Effector CD8-positive, alpha-beta T cell (primary cell): Measurements from ENCODE around the gene VPS35L.

Experiments
- DNase-seq: peaks from one replicate; lab custom pipeline; 2025; lab: John Stamatoyannopoulos, UW
- total RNA-seq, 4 experiments: gene quantifications; one replicate each; lab custom pipeline; 2026; lab: John Stamatoyannopoulos, UW

Gene VPS35L, protein sequence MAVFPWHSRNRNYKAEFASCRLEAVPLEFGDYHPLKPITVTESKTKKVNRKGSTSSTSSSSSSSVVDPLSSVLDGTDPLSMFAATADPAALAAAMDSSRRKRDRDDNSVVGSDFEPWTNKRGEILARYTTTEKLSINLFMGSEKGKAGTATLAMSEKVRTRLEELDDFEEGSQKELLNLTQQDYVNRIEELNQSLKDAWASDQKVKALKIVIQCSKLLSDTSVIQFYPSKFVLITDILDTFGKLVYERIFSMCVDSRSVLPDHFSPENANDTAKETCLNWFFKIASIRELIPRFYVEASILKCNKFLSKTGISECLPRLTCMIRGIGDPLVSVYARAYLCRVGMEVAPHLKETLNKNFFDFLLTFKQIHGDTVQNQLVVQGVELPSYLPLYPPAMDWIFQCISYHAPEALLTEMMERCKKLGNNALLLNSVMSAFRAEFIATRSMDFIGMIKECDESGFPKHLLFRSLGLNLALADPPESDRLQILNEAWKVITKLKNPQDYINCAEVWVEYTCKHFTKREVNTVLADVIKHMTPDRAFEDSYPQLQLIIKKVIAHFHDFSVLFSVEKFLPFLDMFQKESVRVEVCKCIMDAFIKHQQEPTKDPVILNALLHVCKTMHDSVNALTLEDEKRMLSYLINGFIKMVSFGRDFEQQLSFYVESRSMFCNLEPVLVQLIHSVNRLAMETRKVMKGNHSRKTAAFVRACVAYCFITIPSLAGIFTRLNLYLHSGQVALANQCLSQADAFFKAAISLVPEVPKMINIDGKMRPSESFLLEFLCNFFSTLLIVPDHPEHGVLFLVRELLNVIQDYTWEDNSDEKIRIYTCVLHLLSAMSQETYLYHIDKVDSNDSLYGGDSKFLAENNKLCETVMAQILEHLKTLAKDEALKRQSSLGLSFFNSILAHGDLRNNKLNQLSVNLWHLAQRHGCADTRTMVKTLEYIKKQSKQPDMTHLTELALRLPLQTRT
- total RNA-seq = 53.8 to 67.0 (median 56.1) reads per million in 4 experiments

DNA sequence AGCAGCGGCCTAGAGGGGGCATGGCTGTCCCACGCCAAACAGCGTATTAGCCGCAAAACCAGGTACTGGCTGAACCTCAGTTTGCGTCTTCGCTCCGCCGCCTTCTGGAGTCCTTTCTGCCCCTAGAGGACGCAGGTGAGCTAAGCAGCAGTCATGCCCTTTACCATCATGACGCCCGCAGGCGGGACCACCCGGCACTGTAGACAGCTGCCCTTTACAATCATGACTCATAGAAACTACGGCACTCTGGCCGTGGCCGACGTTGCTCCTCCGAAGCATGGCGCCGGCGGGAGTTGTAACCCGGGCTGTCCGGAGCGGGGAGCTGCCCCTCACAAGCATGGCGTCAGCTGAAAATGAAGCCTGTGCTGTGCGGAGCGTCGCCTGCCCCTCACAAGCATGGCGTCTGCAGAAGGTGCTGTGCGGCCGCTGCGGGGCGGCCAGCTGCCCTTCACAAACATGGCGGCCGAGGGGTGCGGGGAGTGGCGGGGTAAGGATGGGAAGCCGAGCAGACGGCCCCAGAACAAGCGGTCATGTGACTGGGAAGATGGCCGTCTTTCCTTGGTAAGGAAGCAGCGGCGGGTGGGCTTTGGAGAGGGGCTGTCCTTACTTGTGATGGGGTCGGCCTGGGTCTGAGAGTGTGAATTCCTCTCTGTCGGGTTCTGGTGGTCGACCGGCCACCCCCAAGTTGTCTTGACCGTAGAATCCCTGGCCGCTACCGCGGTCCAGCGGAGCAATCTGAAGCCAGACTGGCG is at the start of gene VPS35L:
Gene VPS35L (plus strand): TSS at position 518 of the 752 bp plus-strand sequence. CDS start 27 bp downstream, at position 545.
- peak; percentile 93 for DNase-seq

DNA sequence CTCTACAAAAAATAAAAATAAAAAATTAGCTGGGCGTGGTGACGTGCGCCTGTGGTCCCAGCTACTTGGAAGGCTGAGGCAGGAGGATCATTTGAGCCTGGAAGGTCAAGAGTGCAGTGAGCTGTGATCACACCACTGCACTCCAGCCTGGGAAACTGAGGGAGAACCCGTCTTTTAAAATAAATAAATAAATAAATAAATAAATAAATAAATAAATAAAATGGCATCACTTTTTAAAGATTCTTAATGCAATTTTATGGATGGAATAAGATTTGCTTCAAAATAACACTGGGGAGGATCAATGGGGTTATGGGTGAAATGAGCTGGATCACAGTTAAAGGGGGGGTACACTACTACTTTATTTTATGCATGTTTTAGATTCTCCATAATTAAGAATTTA is 48.5 kb upstream of the VPS35L start:
- no peak for DNase-seq

GRCh38 chr16:19507867-19508266 is 47.6 kb upstream of the VPS35L start:
- DNase-seq = no peak

DNA sequence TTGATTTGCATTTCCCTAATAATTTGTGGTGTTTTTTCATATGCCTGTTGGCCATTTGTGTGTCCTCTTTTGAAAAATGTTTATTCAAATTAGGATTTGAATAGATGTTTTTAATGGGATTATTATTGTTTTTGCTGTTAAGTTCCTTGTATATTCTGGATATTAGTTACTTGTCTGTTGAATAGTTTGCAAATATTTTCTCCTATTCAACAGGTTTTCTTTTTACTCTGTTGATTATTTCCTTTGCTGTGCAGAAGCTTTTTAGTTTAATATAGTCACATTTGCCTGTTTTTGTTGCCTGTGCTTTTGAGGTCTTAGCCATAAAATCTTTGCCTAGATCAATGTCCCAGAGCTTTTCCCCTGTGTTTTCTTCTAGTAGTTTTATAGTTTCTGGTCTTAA is 43.2 kb upstream of the VPS35L start:
- DNase-seq = no peak

DNA sequence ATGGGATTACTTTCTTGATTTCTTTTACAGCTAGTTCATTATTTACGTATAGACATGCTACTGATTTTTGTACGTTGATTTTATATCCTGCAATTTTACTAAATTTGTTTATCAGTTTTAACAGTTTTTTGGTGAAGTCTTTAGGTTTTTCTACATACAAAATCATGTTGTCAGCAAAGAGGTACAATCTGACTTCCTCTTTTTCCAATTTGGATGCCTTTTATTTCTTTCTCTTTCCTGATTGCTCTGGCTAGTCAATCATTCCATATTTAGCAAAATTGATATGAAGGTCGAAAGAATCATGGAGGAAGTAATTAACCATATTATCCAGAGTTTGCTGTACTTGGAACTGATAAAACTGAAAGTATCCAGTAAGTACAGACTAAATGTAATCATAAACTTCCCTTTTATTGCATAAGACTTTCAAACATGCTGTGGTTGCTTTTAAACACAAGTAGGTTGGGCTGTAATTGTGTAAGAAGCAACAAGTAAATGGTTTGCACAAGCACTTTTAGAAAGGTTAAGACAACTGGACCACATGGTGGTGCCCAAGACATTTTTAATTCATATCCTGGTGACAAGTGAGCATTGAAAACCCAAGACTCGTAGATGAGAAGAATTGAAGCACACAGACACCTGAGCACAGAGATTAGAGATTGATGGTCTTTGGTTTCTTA is 42.0 kb upstream of the VPS35L start:
- no peak for DNase-seq

- no peak for DNase-seq
Measured at GRCh38 chr16:19515757-19516156, 39.7 kb upstream of the VPS35L start.

DNA sequence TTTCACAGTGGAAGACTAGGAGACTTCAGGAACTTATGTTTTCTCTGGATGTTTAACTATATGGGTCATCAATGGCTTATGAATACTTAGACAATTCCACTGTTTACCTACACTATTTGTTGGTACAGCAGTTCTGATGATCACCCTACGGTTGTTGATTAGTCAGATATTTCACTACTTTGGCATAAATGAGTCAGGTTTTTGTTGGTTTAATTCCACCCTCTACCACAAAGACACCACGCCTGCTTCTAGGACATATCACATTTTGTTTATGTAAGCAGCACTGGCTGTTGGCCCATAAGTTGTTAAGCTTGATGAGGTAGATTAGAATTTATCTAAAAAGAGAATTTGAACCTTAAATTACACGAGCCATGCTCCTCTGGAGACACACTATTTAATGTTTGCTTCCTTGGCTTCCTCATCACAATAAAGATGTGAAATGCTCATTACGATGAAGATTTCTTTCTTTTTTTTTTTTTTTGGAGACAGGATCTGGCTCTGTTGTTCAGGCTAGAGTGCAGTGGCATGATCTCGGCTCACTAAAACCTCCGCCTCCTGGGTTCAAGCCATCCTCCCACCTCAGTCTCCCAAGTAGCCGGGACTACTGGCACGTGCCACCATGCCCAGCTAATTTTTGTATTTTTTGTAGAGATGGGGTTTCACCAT is 37.9 kb upstream of the VPS35L start:
- DNase-seq = no peak

GRCh38 chr16:19518388-19518787 is 37.1 kb upstream of the VPS35L start:
- DNase-seq = no peak

GRCh38 chr16:19520861-19521331 is 34.6 kb upstream of the VPS35L start:
- no peak for DNase-seq

DNA sequence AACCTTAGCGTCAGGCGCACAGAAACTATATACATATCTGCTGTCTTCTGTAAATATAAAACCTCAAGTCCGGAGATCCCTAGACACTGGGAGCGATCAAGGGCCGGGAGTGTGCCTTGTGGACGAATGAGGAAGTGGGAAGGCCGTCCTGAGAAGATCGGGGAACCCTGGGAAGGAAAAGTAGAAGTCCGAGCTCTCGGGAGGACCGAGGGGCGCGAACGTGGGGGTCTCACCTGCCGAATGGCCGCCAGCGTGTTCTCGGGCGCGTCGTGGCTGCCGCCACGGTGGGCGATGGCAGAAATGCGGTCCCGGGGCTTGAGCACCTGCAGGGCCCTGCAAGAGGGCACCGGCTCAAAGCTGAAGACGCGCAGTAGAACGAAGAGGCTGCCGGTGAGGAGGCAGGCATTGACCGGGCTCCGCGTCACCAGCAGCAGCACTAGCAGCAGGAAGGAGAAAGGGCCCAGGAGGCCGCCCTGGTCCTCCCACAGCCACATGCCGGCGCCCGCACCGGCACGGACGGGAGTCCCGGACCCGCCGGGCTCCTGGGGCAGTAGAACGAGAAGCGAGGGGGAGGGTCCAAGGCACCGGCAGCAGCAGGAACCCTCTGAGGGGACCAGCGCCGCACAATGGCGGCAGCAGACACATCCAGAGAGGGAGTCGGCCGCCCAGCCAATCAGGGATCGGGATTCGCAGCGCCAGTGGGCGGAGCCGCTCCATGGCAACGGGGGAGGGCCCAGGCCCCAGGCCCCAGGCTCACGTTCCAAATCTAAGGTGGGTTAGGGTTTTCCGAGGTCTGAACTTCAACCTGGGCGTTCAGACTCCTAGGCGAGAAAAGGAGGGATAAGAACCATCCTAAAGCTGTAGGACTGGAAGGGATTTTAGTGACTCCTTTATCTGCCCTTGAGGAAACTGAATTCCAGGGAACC is 33.8 kb upstream of the VPS35L start, which contains the start of gene GDE1:
Gene GDE1 (minus strand): TSS at position 628 of the 926 bp plus-strand sequence. CDS start 134 bp downstream, at position 494.
- DNase-seq = peak; percentile 88

DNA sequence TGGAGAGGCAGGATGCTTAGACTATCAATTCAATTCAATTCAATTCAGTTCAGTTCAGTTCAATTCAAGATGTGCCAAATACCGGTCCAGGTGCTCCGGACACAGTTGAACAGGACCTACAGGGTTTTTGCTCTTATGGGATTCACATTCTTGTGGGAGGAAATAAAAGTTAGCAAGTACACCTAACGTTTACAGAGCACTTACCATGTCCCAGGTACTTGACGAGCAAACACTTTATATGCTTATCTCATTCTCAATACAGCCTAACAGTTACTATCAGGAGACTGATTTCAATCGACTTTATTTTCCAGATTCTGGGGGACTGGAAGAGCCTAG is 33.1 kb upstream of the VPS35L start:
- DNase-seq = no peak

GRCh38 chr16:19522760-19523159 is 32.7 kb upstream of the VPS35L start:
- DNase-seq = no peak

GRCh38 chr16:19523184-19523558 is 32.3 kb upstream of the VPS35L start:
- DNase-seq = no peak

DNA sequence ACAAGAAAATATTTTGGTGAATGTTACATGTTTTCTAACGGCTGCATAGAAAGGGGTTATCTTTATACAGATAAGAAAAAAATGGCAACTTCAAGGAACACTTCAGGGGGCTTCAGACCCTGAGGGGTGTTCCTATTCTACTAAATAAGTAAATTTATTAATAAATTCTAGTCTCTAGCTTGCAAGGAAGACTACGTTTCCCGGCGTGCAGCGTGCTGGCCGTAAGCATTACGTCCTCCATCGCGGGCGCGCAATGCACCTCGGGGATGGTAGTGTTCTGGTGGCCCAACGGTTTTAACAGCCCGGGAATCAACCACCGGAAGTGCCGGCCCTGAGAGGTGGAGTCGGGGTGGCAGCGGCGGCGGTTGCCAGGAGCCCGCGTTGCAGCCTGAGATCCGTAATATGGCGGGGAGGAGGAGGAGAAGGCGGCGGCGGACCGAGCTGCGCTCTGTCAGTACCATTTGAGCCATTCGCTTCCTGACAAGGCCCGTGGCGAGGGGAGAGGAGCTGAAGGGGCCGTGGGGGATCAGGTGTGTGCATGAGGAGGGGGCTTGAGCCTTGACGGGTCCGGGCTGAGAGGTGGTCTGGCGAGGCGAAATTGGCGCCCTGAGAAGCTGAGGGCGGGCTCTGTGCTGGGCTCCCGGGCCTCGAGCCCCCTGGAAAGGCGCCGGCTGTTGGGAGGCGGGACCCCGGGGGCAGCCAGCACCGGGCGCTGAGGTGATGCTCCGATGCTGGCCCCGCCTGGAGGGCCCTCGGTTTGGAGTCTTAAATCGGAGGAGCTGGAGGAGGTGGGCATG is 31.7 kb upstream of the VPS35L start, which contains the start of gene CCP110:
Gene CCP110 (plus strand): TSS at position 384 of the 797 bp plus-strand sequence. CDS start 3,940 bp downstream, outside the sequence.
- DNase-seq = peak; percentile 85

DNA sequence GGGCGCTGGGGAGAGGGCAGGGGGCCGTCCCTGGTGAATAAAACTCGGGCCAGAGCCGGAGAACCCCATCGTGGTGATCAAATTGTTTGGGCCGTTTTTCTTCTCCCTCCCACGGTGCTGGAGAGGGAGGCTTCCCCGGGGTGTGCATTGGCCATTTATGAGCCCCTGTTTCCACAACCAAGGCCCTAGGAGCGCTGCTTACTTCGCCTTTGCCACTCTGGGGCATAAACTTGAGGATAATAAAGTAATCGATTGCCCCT is 31.2 kb upstream of the VPS35L start:
- DNase-seq = no peak

GRCh38 chr16:19524616-19525384 is 30.7 kb upstream of the VPS35L start:
- DNase-seq = no peak

DNA sequence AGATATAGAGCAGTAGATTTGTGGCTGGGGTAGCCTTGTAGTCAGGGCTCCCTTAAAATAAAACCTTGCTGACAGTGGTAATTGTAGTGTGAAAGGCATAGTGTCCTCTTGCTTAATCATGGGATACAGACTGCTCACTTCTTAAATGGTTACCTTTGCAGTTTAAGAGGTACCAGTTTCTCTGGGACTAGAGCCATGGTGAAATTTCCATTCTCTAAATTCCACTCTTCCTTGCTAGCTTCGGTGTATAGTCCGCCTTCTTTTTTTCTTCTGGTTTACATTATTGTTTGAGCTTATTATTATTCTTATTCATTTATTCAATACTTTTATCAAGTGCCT is 30.1 kb upstream of the VPS35L start:
- DNase-seq = no peak

DNA sequence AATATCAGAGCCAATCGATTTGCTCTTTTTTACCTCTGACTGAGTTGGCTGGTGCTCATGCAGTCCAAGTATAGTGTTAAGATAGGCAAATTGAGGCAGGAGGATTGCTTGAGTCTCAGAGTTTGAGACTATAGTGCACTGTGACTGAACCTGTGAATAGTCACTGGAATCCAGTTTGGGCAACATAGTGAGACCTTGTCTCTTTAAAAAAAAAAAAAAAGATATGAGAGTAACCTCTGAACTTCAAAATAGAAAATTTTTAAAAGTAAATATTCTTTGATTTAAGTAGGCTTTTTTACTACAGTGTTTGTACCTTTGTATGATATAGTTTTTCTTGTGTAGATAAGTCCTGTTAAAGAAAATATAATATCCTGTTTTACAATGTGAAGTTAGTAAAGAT is 28.3 kb upstream of the VPS35L start:
- no peak for DNase-seq
